ENCODE measurements around the gene NFASC.

GRCh38 chr1:204920967-204921366 lies 50.3 kb downstream of the NFASC start:
- no peak for TF ChIP-seq CTCF (IDR thresholded peaks at IDR 0.05; ENCODE audit: insufficient read depth, low read length, poor library complexity, severe bottlenecking)
- no peak for TF ChIP-seq EZH2phosphoT487 (conservative IDR thresholded peaks at IDR 0.05; ENCODE audit: low read length)

All from SU-DHL-6 (cell line).